BJ (cell line): ENCODE data around the gene CDK5R2. TPM values are rescaled to one million over a fixed set of nuclear protein-coding genes. Genes with fewer than 3 reads are reported as not detected.

Experiments
- CTCF ChIA-PET: fragments of 350-600 bp; formaldehyde crosslinking; extraction: SDS; loops from one replicate; lab custom pipeline; 2021; ENCODE audit warnings: antibody characterized with exemption, inconsistent platforms; lab: Yijun Ruan, JAX
- POLR2A ChIA-PET: fragments of 300-600 bp; sonication (Branson Sonifier 250); formaldehyde crosslinking; extraction: SDS; loops from one replicate; lab custom pipeline; 2021; ENCODE audit warnings: antibody characterized with exemption; lab: Charles Lee
- DNase-seq: peaks from one replicate; pipeline ENCODE4 v3.0.0-alpha.2; 2011; ENCODE audit warnings: low read depth
- H3K27me3 ChIP-seq: 2 replicates; pipeline ENCODE4 v1.6.0; 2011; ENCODE audit warnings: low read length; ENCODE audit not compliant: control insufficient read depth, insufficient read depth
- H3K36me3 ChIP-seq: 2 replicates; pipeline ENCODE4 v1.5.1; 2011; ENCODE audit warnings: low read length; ENCODE audit not compliant: control insufficient read depth, insufficient read depth
- H3K4me3 ChIP-seq: 2 replicates; pipeline ENCODE4 v1.5.1; 2011; ENCODE audit warnings: low read depth, mild to moderate bottlenecking, control low read depth, low read length
- CTCF ChIP-seq: IDR thresholded peaks from 2 replicates; pipeline ENCODE4 v1.5.1; 2011; ENCODE audit warnings: low read depth, mild to moderate bottlenecking, control low read depth, inconsistent platforms, low read length, moderate library complexity; ENCODE audit not compliant: insufficient read depth
- polyA plus RNA-seq: library from polyadenylated mRNA; depleted of rRNA; stranded (reverse); fragments of >200 nt; gene quantifications from 2 replicates; pipeline ENCODE4 v1.2.3, GENCODE V29; 2011

CDK5R2 gene
- polyA plus RNA-seq, 1 experiment: 0.02 TPM

GRCh38 chr2:218984239-218985020 lies 25.0 kb downstream of the CDK5R2 start:
- TF ChIP-seq CTCF: no peak
- peaks cover 70% of the 10 kb centered on the region for H3K27me3 ChIP-seq
- DNase-seq: no peak
- no peaks in the 10 kb centered on the region for H3K36me3 ChIP-seq
- no peak overlapping the region for H3K4me3 ChIP-seq
- ChIA-PET CTCF (interaction anchor here (0.7 to 1.2 kb wide), 3 partner anchors 11 to 195 kb away, joined by 3 to 4 read pairs (median 3); no protein-coding TSS in a partner anchor), POLR2A (no interaction called here)

- no peak for DNase-seq
- peaks cover 73% of the 10 kb centered on the region for H3K27me3 ChIP-seq
- CTCF ChIA-PET: interaction anchor here (1.2 kb wide), 1 partner anchor 45 kb away, joined by 4 read pairs; no protein-coding TSS in a partner anchor
- POLR2A ChIA-PET: no interaction called here
- TF ChIP-seq CTCF: no peak
- H3K4me3 ChIP-seq: no peak within 1 kb of the TSS
- no peaks in the 10 kb centered on the region for H3K36me3 ChIP-seq
These were observed 25.5 kb downstream of the CDK5R2 start, which contains the start of gene FEV for GRCh38 chr2:218985021-218985324. FEV (minus strand) TSS chr2:218985184; CDS start chr2:218985075, 109 bp downstream.

- Histone ChIP-seq H3K36me3 (no peaks in the 10 kb centered on the region), H3K27me3 (peaks cover 75% of the 10 kb centered on the region), H3K4me3 (no peak overlapping the region)
- CTCF ChIA-PET: interaction anchor here (1.2 kb wide), 1 partner anchor 45 kb away, joined by 4 read pairs; no protein-coding TSS in a partner anchor
- DNase-seq: no peak
- no peak for TF ChIP-seq CTCF
- POLR2A ChIA-PET: no interaction called here
These were observed 26.0 kb downstream of the CDK5R2 start for GRCh38 chr2:218985325-218986091.

GRCh38 chr2:218986148-218986761 lies 26.8 kb downstream of the CDK5R2 start:
- peaks cover 75% of the 10 kb centered on the region for H3K27me3 ChIP-seq
- no peaks in the 10 kb centered on the region for H3K36me3 ChIP-seq
- no peak for TF ChIP-seq CTCF
- DNase-seq: no peak
- POLR2A ChIA-PET: no interaction called here
- CTCF ChIA-PET: no interaction called here
- no peak overlapping the region for H3K4me3 ChIP-seq

GRCh38 chr2:218988164-218988563 lies 28.7 kb downstream of the CDK5R2 start:
- POLR2A ChIA-PET: no interaction called here
- H3K27me3 ChIP-seq: peaks cover 75% of the 10 kb centered on the region
- TF ChIP-seq CTCF: no peak
- no peak for DNase-seq
- H3K4me3 ChIP-seq: no peak overlapping the region
- H3K36me3 ChIP-seq: no peaks in the 10 kb centered on the region
- CTCF ChIA-PET: interaction anchor here (1.0 to 2.2 kb wide), 3 partner anchors 8 to 42 kb away, joined by 3 to 8 read pairs (median 5); no protein-coding TSS in a partner anchor
